Upper lobe of right lung (tissue), 1 donor: ENCODE measurements around the gene TP53BP2. TPM values are rescaled to one million over a fixed set of nuclear protein-coding genes. Genes with fewer than 3 reads are reported as not detected.

Source experiments
- ATAC-seq: fragments of 200-7000 bp; cut with Tn5 transposase; one replicate; pipeline ENCODE4 v1.9.1; 2020; ENCODE audit warnings: mild to moderate bottlenecking, moderate library complexity
- DNase-seq: peaks from one replicate; pipeline ENCODE4 v3.0.0-alpha.2; 2020
- H3K27ac ChIP-seq: fragments of 200-600 bp; one replicate; pipeline ENCODE4 v1.8.0; 2022
- H3K27me3 ChIP-seq: fragments of 200-600 bp; one replicate; pipeline ENCODE4 v1.8.0; 2022; ENCODE audit warnings: mild to moderate bottlenecking
- H3K36me3 ChIP-seq: fragments of 200-600 bp; one replicate; pipeline ENCODE4 v1.8.0; 2022
- H3K4me1 ChIP-seq: fragments of 200-600 bp; one replicate; pipeline ENCODE4 v1.8.0; 2022
- H3K4me3 ChIP-seq: fragments of 200-600 bp; one replicate; pipeline ENCODE4 v1.8.0; 2022; ENCODE audit warnings: mild to moderate bottlenecking
- H3K9me3 ChIP-seq: fragments of 200-600 bp; one replicate; pipeline ENCODE4 v1.8.0; 2022
- intact Hi-C: fragments of 100-400 bp; cut with DNase I; formaldehyde crosslinking; loops from one replicate; pipeline ENCODE4 v1.11.0; 2022
- total RNA-seq: library from RNA; stranded (reverse); fragmentation: NEBNext Ultra II Directional; extraction: Animal tissue kit (Norgen Biotek cat#: 25700); gene quantifications from one replicate; pipeline ENCODE4 v1.2.1, GENCODE V29; 2021
- TF ChIP-seq, protein P1 (sequence below): fragments of 200-600 bp; IDR thresholded peaks from one replicate; pipeline ENCODE4 v1.8.0; 2022; ENCODE audit warnings: antibody characterized with exemption
- donor health status: DM: no; HTN: yes; CAD: no; lungs with severe emphysema.

The TP53BP2 gene
- total RNA-seq, 1 donor from 2014 or later = 64.4 TPM

DNA sequence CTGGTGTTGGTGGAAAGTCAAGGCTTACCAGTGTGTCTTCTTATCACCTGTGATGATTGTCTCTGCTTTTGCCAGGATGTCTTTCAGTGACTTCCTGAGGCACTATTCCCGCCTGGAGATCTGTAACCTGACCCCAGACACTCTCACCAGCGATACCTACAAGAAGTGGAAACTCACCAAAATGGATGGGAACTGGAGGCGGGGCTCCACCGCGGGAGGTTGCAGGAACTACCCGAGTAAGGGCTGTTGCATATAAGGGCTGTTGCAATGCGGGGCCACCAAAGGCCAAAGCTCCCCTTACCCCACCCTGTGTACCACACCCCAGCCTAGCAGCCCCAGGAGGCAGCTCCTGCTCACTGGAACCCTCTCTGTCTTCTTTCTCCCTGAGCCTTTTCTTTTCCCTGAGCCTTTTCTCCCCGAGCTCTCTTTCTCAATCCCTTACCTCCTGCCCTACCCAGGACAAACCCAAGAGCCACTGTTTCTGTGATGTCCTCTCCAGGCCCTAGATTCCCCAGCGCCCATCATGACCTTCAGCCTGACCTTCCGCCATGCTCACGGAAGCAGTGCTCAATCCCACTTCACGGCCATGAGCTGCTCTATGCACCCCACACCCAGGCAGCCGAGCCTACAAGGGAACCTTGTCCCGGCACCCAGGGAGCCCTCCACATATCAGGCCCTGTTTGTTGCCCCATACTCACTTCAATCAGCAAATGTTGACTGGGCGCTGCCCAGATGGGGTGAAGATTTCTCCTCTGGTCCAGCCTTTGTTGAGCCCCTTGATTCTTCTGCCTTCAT lies 92.8 kb downstream of the TP53BP2 start:
- Histone ChIP-seq H3K27ac (no peak overlapping the region), H3K9me3 (no peaks in the 10 kb centered on the region), H3K36me3 (peaks cover 86% of the 10 kb centered on the region), H3K27me3 (no peaks in the 10 kb centered on the region), H3K4me3 (no peak overlapping the region), H3K4me1 (peaks cover 10% of the 10 kb centered on the region)
- DNase-seq = no peak
- intact Hi-C loops = loop anchor here (5.0 kb wide), 1 partner anchor 56 kb away; no protein-coding TSS in a partner anchor
- TF ChIP-seq, protein P1, sequence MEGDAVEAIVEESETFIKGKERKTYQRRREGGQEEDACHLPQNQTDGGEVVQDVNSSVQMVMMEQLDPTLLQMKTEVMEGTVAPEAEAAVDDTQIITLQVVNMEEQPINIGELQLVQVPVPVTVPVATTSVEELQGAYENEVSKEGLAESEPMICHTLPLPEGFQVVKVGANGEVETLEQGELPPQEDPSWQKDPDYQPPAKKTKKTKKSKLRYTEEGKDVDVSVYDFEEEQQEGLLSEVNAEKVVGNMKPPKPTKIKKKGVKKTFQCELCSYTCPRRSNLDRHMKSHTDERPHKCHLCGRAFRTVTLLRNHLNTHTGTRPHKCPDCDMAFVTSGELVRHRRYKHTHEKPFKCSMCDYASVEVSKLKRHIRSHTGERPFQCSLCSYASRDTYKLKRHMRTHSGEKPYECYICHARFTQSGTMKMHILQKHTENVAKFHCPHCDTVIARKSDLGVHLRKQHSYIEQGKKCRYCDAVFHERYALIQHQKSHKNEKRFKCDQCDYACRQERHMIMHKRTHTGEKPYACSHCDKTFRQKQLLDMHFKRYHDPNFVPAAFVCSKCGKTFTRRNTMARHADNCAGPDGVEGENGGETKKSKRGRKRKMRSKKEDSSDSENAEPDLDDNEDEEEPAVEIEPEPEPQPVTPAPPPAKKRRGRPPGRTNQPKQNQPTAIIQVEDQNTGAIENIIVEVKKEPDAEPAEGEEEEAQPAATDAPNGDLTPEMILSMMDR = no peak
- ATAC-seq = no peak

DNA sequence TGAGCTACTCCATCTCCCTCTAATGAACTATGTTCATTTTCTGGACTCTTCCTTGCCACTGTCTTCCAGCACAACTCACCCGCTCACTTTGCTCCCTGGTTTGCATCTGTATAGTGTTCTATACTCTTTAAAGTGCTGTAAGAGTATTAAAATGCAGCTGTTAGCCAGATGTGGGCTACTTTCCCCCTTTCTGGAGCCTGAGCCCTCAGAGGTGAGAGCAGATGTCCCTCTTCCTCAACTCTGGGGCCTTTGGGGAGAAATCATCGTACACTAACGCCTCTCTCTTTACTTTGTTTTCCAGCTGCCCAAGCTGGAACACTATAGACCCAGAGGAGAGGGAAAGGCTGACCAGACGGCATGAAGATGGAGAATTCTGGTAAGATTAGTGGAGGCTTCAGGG lies 94.1 kb downstream of the TP53BP2 start:
- Histone ChIP-seq H3K4me1 (peaks cover 17% of the 10 kb centered on the region), H3K36me3 (peaks cover 84% of the 10 kb centered on the region), H3K27ac (no peak overlapping the region), H3K4me3 (no peak overlapping the region), H3K27me3 (no peaks in the 10 kb centered on the region), H3K9me3 (no peaks in the 10 kb centered on the region)
- TF ChIP-seq, protein P1 = no peak
- DNase-seq (no peak), ATAC-seq (no peak)
- intact Hi-C loops = loop anchor here (5.0 kb wide), 1 partner anchor 54 kb away; no protein-coding TSS in a partner anchor

DNA sequence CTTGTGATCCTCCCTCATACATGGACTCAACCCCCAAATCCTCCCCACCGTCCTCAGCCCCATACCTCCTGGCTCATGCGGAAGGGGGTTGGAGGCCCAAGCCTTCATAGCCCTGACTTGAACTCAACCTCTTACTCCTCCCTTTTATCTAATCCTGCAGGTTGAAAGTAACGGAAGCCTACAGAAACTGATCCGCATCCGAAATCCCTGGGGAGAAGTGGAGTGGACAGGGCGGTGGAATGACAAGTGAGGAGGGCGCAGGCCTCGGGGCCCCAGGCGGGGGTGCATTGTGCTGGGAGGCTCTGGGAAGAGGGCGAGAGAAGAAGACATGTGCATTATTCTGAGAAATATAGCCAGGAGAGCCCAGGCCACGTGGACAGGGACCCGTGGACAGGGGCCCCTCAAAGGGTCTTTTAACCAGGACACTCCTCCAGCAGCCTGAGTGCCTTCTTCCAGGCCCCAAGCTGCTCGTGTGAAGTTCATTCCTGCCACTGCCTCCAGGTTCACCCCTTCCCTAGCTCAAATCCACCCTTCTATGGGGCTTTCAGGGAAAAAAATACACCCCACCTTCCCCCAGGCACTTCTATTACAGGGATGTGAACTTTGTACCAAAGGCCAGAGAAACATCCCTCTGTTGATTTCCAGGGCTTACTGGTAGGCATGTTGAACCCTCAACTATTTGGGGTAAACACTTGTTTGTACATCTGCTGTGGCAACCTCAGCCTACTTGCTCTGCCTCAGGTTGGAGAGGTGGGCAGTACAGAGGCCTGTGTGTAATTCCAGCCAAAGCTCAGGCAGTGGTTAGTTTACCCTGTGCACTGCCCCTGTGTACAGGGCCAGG lies 94.8 kb downstream of the TP53BP2 start:
- Histone ChIP-seq H3K9me3 (no peaks in the 10 kb centered on the region), H3K4me3 (no peak overlapping the region), H3K27ac (no peak overlapping the region), H3K4me1 (peaks cover 17% of the 10 kb centered on the region), H3K36me3 (peaks cover 83% of the 10 kb centered on the region), H3K27me3 (no peaks in the 10 kb centered on the region)
- DNase-seq = no peak
- ATAC-seq = no peak
- intact Hi-C loops = loop anchor here (5.0 kb wide), 1 partner anchor 54 kb away; no protein-coding TSS in a partner anchor
- TF ChIP-seq, protein P1 = no peak

DNA sequence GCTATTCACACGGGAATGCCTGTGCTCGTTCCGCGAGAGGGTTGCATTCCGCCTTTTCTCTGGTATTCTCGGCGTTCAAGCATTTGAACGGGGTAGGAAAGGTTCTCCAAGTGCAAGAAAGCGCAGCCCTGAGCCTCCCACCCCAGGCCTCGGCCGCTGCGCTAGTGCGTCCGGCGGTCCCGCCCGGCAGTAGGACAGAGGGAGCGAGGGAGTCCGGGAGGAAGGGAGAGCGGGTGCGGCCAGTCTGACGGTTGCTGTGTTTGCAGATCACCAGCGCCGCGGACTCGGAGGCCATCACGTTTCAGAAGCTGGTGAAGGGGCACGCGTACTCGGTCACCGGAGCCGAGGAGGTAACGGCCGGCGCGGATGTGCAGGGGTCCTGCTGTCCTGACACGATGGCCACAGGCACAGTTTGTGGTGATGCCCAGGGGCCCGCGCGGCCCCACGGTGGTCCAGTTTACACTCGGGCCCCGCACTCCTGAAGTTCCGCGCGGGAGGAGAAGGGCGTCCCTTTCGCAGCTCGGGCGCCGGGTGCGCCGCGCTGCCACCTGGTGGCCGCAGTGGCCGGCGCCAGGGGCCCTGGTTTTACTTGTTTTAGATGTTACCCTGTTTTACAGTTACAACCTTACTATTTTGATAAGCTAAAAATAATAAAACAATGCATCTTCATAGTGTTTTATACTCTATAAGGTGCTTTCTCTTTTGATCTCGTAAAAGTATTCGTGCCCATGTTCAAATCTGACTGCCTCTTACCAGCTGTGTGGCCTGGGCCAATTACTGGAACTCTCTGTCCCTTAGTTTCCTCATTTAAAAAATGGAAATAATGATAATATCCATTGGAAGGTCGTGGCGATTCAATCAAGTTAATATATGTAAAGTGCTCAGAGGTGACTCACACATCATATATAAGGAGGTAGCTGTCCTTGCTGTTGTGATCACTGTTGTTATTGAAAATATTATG lies 96.7 kb downstream of the TP53BP2 start:
- ATAC-seq (peak; percentile 90), DNase-seq (peak; percentile 84)
- H3K27ac ChIP-seq = peak overlapping the region; percentile 76
- no peaks in the 10 kb centered on the region for H3K27me3 ChIP-seq
- intact Hi-C loops = loop anchor here (2.0 kb wide), 1 partner anchor 38 kb away; no protein-coding TSS in a partner anchor
- peak overlapping the region; percentile 55 for H3K4me3 ChIP-seq
- H3K36me3 ChIP-seq = peaks cover 84% of the 10 kb centered on the region
- TF ChIP-seq, protein P1 = peak; percentile 97
- no peaks in the 10 kb centered on the region for H3K9me3 ChIP-seq
- peaks cover 17% of the 10 kb centered on the region for H3K4me1 ChIP-seq

DNA sequence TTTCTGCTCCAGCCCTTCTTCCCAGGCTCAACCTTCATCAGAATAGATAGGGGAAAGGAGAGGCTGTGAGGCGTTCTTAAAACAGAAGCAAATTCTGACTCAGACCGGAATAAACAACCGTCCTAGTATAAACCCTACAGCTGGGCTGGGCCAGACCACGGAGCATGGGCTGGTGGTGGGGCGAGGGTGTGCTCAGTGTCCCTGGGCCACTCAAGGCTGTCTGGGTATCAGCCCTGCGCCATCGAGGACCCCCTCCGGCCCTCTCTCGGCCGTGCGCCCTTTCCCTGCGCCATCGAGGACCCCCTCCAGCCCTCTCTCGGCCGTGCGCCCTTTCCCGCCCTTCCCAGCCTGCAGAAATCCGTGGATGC lies 97.4 kb downstream of the TP53BP2 start:
- TF ChIP-seq, protein P1 = no peak
- ATAC-seq (peak; percentile 57), DNase-seq (no peak)
- peaks cover 84% of the 10 kb centered on the region for H3K36me3 ChIP-seq
- no peaks in the 10 kb centered on the region for H3K9me3 ChIP-seq
- H3K4me1 ChIP-seq = peaks cover 17% of the 10 kb centered on the region
- H3K4me3 ChIP-seq = peak overlapping the region; percentile 55
- no peaks in the 10 kb centered on the region for H3K27me3 ChIP-seq
- intact Hi-C loops = loop anchor here (2.0 kb wide), 1 partner anchor 38 kb away; no protein-coding TSS in a partner anchor
- H3K27ac ChIP-seq = peak overlapping the region; percentile 76
